HepG2 (cell line): ENCODE results near the gene DGAT2. TPM values are rescaled to one million over a fixed set of nuclear protein-coding genes. Genes with fewer than 3 reads are reported as not detected.

Experiments
- FIP1L1 ChIP-seq: fragments of 200-400 bp; formaldehyde crosslinking; IDR thresholded peaks from 2 replicates; pipeline ENCODE4 v1.6.1; 2018; ENCODE audit warnings: low read depth, mild to moderate bottlenecking, low read length, moderate library complexity, borderline replicate concordance; ENCODE audit not compliant: insufficient read depth
- GTF2F1 ChIP-seq: fragments of 150-350 bp; IDR thresholded peaks from 2 replicates; pipeline ENCODE4 v1.6.1; 2014; ENCODE audit warnings: low read length
- IKZF4 ChIP-seq: sonication (generic); formaldehyde crosslinking; IDR thresholded peaks from 2 replicates; pipeline ENCODE4 v1.5.1; 2020; ENCODE audit warnings: borderline replicate concordance, mild to moderate bottlenecking, low read depth, missing genetic modification reagents; ENCODE audit errors: not compliant biosample characterization
- JUNB ChIP-seq: sonication (generic); formaldehyde crosslinking; IDR thresholded peaks from 2 replicates; pipeline ENCODE4 v1.8.0; 2022; ENCODE audit warnings: missing genetic modification reagents, mild to moderate bottlenecking, borderline replicate concordance
- MAZ ChIP-seq, 2 experiments: sonication (generic) in 1 of 2; formaldehyde crosslinking in 1 of 2; IDR thresholded peaks; 2 replicates each; pipeline versions ENCODE4 v1.5.0 to v1.6.1; 2012 to 2020; ENCODE audit warnings: low read depth in 2 of 2, mild to moderate bottlenecking in 2 of 2, borderline replicate concordance in 1 of 2, improper control_type of control experiment in 1 of 2, low read length in 1 of 2, missing genetic modification reagents in 1 of 2, moderate library complexity in 1 of 2
- ZFP36L2 ChIP-seq: sonication (generic); formaldehyde crosslinking; IDR thresholded peaks from 2 replicates; pipeline ENCODE4 v1.4.0; 2020; ENCODE audit warnings: missing genetic modification reagents
- ZFYVE20 ChIP-seq: sonication (generic); formaldehyde crosslinking; IDR thresholded peaks from 2 replicates; pipeline ENCODE4 v1.8.0; 2023; ENCODE audit warnings: low read depth, mild to moderate bottlenecking, moderate library complexity, missing genetic modification reagents, borderline replicate concordance
- ZKSCAN8 ChIP-seq: IDR thresholded peaks from 2 replicates; pipeline ENCODE4 v1.6.1; 2016; ENCODE audit warnings: borderline replicate concordance, missing genetic modification reagents, missing compliant biosample characterization
- ZNF619 ChIP-seq: sonication (generic); formaldehyde crosslinking; IDR thresholded peaks from 2 replicates; pipeline ENCODE4 v1.4.0; 2020; ENCODE audit warnings: mild to moderate bottlenecking, missing genetic modification reagents
- ZSCAN22 ChIP-seq: sonication (generic); formaldehyde crosslinking; IDR thresholded peaks from 2 replicates; pipeline ENCODE4 v1.4.0; 2020; ENCODE audit warnings: mild to moderate bottlenecking, missing genetic modification reagents
- polyA plus RNA-seq, 8 experiments: library from polyadenylated mRNA; depleted of rRNA in 3 of 8; stranded (reverse) in 7 of 8; unstranded in 1 of 8; fragments of >200 nt; fragmentation: Illumina TruSeq in 4 of 8; extraction: Trizol in 4 of 8; gene quantifications; 2 replicates each; pipeline versions ENCODE4 v1.2.1 to v1.2.3, GENCODE V29; 2011 to 2016; ENCODE audit warnings: low read depth in 4 of 8, missing spikeins in 1 of 8, mixed read lengths in 1 of 8; ENCODE audit not compliant: insufficient read depth in 1 of 8
- total RNA-seq, 5 experiments: library from RNA; depleted of rRNA; stranded (reverse); fragments of >200 nt; fragmentation: Illumina TruSeq; extraction: Trizol; gene quantifications; 2 replicates each; pipeline ENCODE4 v1.2.3, GENCODE V29; 2016; ENCODE audit warnings: low read depth in 1 of 5
- TF ChIP-seq, protein P1 (sequence below): IDR thresholded peaks from 2 replicates; pipeline ENCODE4 v1.6.1; 2018; ENCODE audit warnings: missing genetic modification reagents, mild to moderate bottlenecking, missing compliant biosample characterization
- TF ChIP-seq, protein P2 (sequence below), 2 experiments: sonication (generic) in 1 of 2; formaldehyde crosslinking in 1 of 2; IDR thresholded peaks; 2 replicates each; pipeline versions ENCODE4 v1.4.0 to v1.6.1; 2016 to 2020; ENCODE audit warnings: borderline replicate concordance in 1 of 2, low read depth in 1 of 2, mild to moderate bottlenecking in 1 of 2, missing genetic modification reagents in 1 of 2
- TF ChIP-seq, protein P3 (sequence below): sonication (generic); formaldehyde crosslinking; IDR thresholded peaks from 2 replicates; pipeline ENCODE4 v1.4.0; 2020; ENCODE audit warnings: low read depth, mild to moderate bottlenecking, missing genetic modification reagents
- TF ChIP-seq, protein P4 (sequence below): sonication (generic); formaldehyde crosslinking; IDR thresholded peaks from 2 replicates; pipeline ENCODE4 v1.5.0; 2020; ENCODE audit warnings: mild to moderate bottlenecking, missing genetic modification reagents, moderate library complexity
- TF ChIP-seq, protein P5 (sequence below): sonication (generic); formaldehyde crosslinking; IDR thresholded peaks from 2 replicates; pipeline ENCODE4 v1.5.1; 2020; ENCODE audit warnings: mild to moderate bottlenecking, missing genetic modification reagents

Gene DGAT2
- total and polyA plus RNA-seq, 2 of the 13 experiments (the other 11 are each of a cell fraction or from before 2014, with no cell fraction given), result 39.0 to 65.6 TPM

DNA sequence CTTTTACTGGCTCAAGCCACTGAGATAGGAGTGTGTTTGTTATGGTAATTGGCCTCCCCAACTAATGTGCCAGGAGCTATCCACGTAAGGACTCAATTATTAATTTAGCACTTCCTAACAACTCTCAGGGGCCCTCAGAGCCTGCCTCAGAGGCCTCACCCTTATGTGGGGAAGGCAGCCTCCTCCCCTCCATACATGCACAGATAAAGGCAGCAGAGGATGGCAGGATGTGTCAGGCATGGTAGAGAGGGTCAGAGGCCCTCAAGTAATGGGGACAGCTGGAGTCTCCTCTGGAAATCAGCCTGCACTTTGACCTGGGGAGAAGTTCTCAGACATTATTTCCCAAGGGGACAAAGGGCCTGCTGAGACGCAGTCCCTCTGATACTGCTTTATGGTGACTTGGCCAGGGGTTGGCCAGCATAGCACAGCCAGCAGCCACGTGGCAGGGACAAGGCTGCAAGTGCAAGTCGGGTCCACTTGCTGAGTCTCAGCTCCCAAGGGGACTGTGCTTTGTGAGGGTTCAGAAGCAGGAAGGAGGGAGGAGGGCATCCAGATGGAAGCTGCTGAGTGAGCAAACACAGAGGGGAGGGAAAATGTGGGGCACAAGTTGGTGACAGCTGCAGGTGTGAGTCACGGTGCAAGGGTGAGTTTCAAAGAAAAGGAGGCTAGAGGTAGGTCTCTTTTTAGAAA is 33.9 kb upstream of the DGAT2 start (continued):
- TF ChIP-seq, protein P1, sequence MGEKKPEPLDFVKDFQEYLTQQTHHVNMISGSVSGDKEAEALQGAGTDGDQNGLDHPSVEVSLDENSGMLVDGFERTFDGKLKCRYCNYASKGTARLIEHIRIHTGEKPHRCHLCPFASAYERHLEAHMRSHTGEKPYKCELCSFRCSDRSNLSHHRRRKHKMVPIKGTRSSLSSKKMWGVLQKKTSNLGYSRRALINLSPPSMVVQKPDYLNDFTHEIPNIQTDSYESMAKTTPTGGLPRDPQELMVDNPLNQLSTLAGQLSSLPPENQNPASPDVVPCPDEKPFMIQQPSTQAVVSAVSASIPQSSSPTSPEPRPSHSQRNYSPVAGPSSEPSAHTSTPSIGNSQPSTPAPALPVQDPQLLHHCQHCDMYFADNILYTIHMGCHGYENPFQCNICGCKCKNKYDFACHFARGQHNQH (CRISPR knock-in tag), result peak; percentile 79
- no peak for TF ChIP-seq ZFYVE20 (CRISPR knock-in tag)
- TF ChIP-seq, protein P2, sequence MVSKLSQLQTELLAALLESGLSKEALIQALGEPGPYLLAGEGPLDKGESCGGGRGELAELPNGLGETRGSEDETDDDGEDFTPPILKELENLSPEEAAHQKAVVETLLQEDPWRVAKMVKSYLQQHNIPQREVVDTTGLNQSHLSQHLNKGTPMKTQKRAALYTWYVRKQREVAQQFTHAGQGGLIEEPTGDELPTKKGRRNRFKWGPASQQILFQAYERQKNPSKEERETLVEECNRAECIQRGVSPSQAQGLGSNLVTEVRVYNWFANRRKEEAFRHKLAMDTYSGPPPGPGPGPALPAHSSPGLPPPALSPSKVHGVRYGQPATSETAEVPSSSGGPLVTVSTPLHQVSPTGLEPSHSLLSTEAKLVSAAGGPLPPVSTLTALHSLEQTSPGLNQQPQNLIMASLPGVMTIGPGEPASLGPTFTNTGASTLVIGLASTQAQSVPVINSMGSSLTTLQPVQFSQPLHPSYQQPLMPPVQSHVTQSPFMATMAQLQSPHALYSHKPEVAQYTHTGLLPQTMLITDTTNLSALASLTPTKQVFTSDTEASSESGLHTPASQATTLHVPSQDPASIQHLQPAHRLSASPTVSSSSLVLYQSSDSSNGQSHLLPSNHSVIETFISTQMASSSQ (IDR thresholded peaks at IDR 0.05; ENCODE audit: low read depth), result no peak
- TF ChIP-seq, protein P2 (CRISPR knock-in tag; IDR thresholded peaks at IDR 0.05; ENCODE audit: borderline replicate concordance), result no peak
- no peak for TF ChIP-seq GTF2F1
- TF ChIP-seq, protein P3, sequence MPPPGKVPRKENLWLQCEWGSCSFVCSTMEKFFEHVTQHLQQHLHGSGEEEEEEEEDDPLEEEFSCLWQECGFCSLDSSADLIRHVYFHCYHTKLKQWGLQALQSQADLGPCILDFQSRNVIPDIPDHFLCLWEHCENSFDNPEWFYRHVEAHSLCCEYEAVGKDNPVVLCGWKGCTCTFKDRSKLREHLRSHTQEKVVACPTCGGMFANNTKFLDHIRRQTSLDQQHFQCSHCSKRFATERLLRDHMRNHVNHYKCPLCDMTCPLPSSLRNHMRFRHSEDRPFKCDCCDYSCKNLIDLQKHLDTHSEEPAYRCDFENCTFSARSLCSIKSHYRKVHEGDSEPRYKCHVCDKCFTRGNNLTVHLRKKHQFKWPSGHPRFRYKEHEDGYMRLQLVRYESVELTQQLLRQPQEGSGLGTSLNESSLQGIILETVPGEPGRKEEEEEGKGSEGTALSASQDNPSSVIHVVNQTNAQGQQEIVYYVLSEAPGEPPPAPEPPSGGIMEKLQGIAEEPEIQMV (CRISPR knock-in tag), result no peak
- TF ChIP-seq FIP1L1, result no peak
- no peak for TF ChIP-seq MAZ (IDR thresholded peaks at IDR 0.05; ENCODE audit: borderline replicate concordance, low read depth, low read length)
- no peak for TF ChIP-seq MAZ (CRISPR knock-in tag; IDR thresholded peaks at IDR 0.05; ENCODE audit: low read depth)
- TF ChIP-seq, protein P4, sequence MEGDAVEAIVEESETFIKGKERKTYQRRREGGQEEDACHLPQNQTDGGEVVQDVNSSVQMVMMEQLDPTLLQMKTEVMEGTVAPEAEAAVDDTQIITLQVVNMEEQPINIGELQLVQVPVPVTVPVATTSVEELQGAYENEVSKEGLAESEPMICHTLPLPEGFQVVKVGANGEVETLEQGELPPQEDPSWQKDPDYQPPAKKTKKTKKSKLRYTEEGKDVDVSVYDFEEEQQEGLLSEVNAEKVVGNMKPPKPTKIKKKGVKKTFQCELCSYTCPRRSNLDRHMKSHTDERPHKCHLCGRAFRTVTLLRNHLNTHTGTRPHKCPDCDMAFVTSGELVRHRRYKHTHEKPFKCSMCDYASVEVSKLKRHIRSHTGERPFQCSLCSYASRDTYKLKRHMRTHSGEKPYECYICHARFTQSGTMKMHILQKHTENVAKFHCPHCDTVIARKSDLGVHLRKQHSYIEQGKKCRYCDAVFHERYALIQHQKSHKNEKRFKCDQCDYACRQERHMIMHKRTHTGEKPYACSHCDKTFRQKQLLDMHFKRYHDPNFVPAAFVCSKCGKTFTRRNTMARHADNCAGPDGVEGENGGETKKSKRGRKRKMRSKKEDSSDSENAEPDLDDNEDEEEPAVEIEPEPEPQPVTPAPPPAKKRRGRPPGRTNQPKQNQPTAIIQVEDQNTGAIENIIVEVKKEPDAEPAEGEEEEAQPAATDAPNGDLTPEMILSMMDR, result no peak
- no peak for TF ChIP-seq IKZF4 (CRISPR knock-in tag)
- TF ChIP-seq, protein P5, sequence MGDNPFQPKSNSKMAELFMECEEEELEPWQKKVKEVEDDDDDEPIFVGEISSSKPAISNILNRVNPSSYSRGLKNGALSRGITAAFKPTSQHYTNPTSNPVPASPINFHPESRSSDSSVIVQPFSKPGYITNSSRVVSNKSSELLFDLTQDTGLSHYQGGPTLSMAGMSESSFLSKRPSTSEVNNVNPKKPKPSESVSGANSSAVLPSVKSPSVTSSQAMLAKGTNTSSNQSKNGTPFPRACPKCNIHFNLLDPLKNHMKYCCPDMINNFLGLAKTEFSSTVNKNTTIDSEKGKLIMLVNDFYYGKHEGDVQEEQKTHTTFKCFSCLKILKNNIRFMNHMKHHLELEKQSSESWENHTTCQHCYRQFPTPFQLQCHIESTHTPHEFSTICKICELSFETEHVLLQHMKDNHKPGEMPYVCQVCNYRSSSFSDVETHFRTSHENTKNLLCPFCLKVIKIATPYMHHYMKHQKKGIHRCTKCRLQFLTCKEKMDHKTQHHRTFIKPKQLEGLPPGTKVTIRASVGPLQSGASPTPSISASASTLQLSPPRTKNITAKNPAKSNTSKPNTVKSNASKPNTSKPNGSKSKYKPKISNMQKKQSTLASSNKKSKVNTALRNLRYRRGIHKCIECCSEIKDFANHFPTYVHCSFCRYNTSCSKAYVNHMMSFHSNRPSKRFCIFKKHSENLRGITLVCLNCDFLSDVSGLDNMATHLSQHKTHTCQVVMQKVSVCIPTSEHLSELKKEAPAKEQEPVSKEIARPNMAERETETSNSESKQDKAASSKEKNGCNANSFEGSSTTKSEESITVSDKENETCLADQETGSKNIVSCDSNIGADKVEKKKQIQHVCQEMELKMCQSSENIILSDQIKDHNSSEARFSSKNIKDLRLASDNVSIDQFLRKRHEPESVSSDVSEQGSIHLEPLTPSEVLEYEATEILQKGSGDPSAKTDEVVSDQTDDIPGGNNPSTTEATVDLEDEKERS, result no peak
- TF ChIP-seq ZKSCAN8, result no peak
- no peak for TF ChIP-seq ZSCAN22 (CRISPR knock-in tag)
- no peak for TF ChIP-seq ZFP36L2 (CRISPR knock-in tag)
- no peak for TF ChIP-seq ZNF619 (CRISPR knock-in tag)
- no peak; the same call in 1 of the 2 replicates for TF ChIP-seq JUNB (CRISPR knock-in tag)
